ENCODE data around the gene MPV17. TPM values are rescaled to one million over a fixed set of nuclear protein-coding genes. Genes with fewer than 3 reads are reported as not detected.
"Not testable (repeated sequence)": the region's sequence is repeated elsewhere in the genome, so short reads cannot be mapped to it uniquely, and the experiment has no call there.

The MPV17 gene
- total and polyA plus RNA-seq, 8 donors: 24.8 to 71.8 (median 35.1) TPM

DNA sequence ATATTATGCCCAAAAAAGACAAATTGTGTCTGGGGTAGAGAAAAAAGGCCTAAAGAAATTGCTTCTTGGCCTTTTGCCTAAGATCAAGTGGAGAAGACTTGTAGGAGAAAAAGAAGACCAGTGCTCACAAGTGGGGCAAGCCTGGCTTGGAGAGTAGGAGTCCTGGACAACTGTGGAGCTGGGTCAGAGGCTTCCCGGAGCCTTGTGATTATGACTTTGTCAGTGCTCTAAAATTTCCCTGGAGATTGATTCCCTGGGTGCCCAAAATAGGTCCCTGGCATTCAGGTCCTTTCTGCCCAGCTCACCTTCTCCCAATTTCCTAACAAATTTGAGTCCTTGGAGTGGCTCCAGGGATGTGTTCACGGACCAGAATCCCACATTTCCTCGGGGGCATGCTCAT lies 41.5 kb downstream of the MPV17 start:
- no peaks in the 10 kb centered on the region for H3K4me1 ChIP-seq
- no peak for ATAC-seq
- FAIRE-seq: no peak
- no peak overlapping the region for H3K4me3 ChIP-seq
- intact Hi-C loops (cut with DNase I): no loop called here
- WGBS, 2 donors: 59% methylated on average over 3 of the region's 3 CpGs
- H3K27me3 ChIP-seq: peaks cover 0 to 3% (median 0%) of the 10 kb centered on the region in 4 donors
- DNase-seq: no peak
- H3K9me3 ChIP-seq: no peaks in the 10 kb centered on the region
- H3K36me3 ChIP-seq: no peaks in the 10 kb centered on the region
- H3K27ac ChIP-seq: no peak overlapping the region
- TF ChIP-seq, protein P1, sequence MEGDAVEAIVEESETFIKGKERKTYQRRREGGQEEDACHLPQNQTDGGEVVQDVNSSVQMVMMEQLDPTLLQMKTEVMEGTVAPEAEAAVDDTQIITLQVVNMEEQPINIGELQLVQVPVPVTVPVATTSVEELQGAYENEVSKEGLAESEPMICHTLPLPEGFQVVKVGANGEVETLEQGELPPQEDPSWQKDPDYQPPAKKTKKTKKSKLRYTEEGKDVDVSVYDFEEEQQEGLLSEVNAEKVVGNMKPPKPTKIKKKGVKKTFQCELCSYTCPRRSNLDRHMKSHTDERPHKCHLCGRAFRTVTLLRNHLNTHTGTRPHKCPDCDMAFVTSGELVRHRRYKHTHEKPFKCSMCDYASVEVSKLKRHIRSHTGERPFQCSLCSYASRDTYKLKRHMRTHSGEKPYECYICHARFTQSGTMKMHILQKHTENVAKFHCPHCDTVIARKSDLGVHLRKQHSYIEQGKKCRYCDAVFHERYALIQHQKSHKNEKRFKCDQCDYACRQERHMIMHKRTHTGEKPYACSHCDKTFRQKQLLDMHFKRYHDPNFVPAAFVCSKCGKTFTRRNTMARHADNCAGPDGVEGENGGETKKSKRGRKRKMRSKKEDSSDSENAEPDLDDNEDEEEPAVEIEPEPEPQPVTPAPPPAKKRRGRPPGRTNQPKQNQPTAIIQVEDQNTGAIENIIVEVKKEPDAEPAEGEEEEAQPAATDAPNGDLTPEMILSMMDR (IDR thresholded peaks at IDR 0.05): no peak

DNA sequence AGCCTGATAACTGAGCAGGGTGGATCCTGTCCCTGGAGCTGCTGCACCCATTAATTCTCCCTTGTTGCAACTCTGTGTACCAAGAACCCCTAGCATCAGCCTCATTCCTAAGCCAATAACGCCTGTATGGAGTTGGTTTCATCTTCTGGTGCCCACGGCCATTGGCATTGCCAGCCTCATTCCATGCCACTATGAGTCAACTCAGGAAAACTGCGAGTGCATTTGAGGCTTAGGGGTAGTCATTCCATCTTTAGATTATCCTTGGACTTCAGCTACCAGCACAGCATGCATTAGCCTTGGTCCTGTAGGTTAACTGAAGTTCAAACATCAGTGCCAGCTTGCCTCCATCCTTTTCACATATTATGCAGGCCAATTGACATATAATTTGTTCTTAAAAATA lies 42.1 kb downstream of the MPV17 start:
- H3K27me3 ChIP-seq: peaks cover 0 to 3% (median 0%) of the 10 kb centered on the region in 4 donors
- FAIRE-seq (no peak), ATAC-seq (no peak), DNase-seq (no peak)
- intact Hi-C loops (cut with DNase I): no loop called here
- TF ChIP-seq, protein P1 (IDR thresholded peaks at IDR 0.05): no peak
- no peaks in the 10 kb centered on the region for H3K9me3 ChIP-seq
- no peak overlapping the region for H3K4me3 ChIP-seq
- H3K4me1 ChIP-seq: no peaks in the 10 kb centered on the region
- WGBS, 2 donors: 43 to 55% methylated on average over 3 of the region's 3 CpGs
- H3K36me3 ChIP-seq: no peaks in the 10 kb centered on the region
- H3K27ac ChIP-seq: no peak overlapping the region

DNA sequence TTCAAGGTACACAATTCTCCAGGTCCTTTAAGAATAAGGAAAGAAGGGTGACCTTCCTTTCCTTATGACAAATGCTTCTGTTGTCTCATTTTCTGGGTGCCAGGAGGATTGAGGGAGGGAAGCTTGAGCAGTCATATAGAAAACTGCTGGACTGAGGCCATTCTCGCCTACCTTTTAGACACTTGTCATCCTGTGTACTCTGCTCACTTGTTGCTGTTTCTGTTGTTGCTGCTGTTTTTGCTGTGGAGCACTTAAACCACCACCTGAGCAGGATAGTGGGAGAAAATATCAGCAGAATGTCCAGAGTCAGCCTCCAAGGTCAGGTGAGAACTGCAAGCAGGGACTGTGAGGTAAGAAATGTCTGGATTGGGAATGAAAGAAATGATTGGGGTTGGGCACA lies 44.9 kb downstream of the MPV17 start:
- 36 to 44% methylated on average over 1 of the region's 1 CpG for WGBS, 2 donors
- Histone ChIP-seq H3K27me3 (peaks cover 0 to 3% (median 0%) of the 10 kb centered on the region in 4 donors), H3K4me3 (no peak overlapping the region), H3K9me3 (no peaks in the 10 kb centered on the region), H3K27ac (no peak overlapping the region), H3K4me1 (no peaks in the 10 kb centered on the region), H3K36me3 (no peaks in the 10 kb centered on the region)
- intact Hi-C loops (cut with DNase I): loop anchor here in 2 of 3 donors (2.0 to 5.0 kb wide), 2 partner anchors 176 to 179 kb away; no protein-coding TSS in a partner anchor
- TF ChIP-seq, protein P1 (IDR thresholded peaks at IDR 0.05): no peak
- no peak for FAIRE-seq
- DNase-seq: no peak
- ATAC-seq: no peak

DNA sequence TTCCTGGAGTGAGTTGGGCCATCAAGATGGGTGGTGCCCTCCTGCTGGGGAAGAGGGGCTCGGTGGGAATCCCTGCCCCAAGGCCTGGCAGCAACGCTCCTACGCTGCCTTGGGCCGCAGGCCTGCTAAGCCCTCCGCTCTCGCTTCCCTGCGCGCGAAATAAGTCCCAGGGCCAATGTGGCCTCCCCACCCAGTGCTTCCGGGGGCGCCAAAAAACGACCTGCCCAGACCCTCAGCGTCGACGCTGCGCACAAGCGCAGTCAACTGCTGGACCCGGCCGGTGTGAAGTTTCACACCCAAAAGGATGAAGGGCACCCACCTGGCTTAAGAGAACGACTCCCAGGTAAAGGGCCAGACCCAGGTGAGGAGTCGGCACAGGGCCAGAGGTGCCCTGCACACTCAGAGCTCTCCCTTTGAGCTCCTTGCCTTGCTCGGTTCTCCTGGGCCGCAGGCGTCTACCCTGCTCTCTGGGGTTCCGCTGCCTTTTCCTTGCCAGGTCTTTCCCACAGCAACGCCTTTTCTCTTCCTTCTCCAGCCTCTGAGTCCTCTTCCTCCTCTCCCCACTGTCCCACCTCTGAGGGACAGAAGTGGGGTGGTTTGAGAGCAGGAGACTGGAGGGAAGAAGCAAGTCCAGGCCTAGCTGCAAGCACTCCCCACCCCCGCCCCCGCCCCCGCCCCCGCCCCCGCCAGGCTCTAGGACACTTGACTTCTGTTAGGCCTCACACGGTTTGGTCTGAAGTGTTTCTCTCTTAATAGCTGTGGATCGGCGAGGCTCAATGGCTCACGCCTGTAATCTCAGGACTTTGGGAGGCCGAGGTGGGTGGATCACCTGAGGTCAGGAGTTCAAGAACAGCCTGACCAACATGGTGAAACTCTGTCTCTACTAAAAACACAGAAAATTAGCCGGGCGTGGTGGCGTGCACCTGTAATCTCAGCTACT lies 47.4 kb downstream of the MPV17 start, which contains the start of gene DNAJC5G:
TSS of gene DNAJC5G (plus strand) at position 223 of the 940 bp plus-strand sequence. CDS start 1,296 bp downstream, outside the sequence.
- DNase-seq (no peak), FAIRE-seq (no peak), ATAC-seq (no peak)
- H3K27me3 ChIP-seq: peaks cover 0 to 3% (median 0%) of the 10 kb centered on the region in 4 donors
- H3K27ac ChIP-seq: no peak within 1 kb of the TSS
- H3K4me1 ChIP-seq: no peaks in the 10 kb centered on the region
- TF ChIP-seq, protein P1 (IDR thresholded peaks at IDR 0.05): no peak
- intact Hi-C loops (cut with DNase I): loop anchor here in 1 of 3 donors (5.0 kb wide), 1 partner anchor 173 kb away; no protein-coding TSS in a partner anchor
- WGBS, 2 donors: 70 to 72% methylated on average over 38 to 39 of the region's 39 CpGs
- H3K4me3 ChIP-seq: no peak within 1 kb of the TSS
- no peaks in the 10 kb centered on the region for H3K9me3 ChIP-seq
- no peaks in the 10 kb centered on the region for H3K36me3 ChIP-seq

DNA sequence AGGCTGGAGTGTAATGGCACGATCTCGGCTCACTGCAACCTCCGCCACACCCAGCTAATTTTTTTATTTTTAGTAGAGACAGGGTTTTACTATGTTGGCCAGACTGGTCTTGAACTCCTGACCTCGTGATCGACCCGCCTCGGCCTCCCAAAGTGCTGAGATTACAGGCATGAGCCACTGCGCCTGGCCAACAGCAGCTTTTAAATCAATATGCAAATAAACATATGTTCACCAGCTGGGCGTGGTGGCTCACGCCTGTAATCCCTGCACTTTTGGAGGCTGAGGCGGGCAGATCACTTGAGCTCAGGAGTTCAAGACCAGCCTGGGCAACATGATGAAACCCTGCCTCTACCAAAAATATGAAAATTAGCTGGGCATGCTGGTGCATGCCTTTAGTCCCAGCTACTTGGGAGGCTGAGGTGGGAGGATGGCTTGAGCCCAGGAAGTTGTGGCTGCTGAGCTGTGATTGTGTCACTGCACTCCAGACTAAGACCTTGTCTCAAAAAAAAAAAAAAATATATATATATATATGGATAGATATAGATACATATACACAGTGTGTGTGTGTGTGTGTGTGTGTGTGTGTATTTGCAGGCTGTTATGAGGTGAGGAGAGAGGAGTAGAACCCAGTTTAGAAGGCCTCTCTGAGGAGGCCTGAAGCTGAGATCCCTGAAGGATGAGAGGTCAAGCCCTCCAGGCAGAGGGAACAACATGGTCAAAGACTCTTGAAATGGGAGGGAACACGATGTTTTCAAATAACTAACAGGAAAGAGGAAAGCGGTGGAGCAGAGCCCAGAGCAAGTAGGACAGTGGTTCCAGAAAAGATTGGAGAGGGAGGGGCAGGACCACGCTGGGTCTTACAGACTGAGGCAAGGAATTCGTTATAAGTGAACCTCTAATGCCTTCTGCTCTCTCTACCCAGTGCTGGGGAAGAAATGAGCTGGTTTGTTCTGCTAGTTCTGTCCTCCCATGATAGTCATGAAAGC lies 50.1 kb downstream of the MPV17 start:
- ATAC-seq; FAIRE-seq; intact Hi-C loops (cut with DNase I); H3K27me3 ChIP-seq; H3K4me3 ChIP-seq; H3K4me1 ChIP-seq; H3K9me3 ChIP-seq; H3K36me3 ChIP-seq; H3K27ac ChIP-seq; DNase-seq: not testable (repeated sequence)
- WGBS, 2 donors: 56 to 57% methylated on average over 15 of the region's 15 CpGs

All from pancreas (tissue), 10 donors.